GM19023 (cell line): ENCODE measurements around the gene UROC1.

Source experiments
- ATAC-seq: cut with Tn5 transposase; IDR thresholded peaks from one replicate; pipeline ENCODE4 v1.9.1; 2021; ENCODE audit warnings: mild to moderate bottlenecking, moderate library complexity; ENCODE audit not compliant: unreplicated experiment

Gene UROC1

DNA sequence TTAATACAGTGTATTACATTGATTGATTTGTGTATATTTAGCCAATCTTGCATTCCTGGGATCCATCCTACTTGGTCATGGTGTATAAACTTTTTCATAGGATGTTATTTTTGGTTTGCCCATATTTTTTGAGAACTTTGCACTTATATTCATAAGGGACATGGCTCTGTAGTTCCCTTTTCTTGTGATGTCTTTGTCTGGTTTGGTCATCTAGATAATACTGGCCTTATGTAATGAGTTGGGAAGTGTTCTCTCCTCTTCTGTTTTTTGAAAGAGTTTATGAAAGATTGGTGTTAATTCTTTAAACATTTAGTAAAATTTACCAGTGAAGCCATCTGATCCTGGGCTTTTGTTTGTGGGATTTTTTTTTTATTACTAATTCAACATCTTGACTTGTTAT lies 15.9 kb upstream of the UROC1 start:
- ATAC-seq = no peak

DNA sequence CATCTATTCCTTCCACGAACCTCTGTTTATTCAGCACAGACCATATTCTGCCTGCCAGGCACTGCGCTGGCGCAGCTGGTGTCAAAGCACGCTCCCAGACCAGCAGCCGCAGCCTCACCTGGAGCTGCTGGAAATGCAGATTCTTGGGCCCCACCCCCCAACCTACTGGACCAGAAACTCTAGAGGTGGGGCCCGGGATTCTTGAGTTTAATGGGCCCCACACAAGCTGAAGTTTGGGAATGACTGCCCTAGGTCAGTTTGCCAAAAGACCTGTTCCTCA lies 13.4 kb upstream of the UROC1 start:
- ATAC-seq = no peak

DNA sequence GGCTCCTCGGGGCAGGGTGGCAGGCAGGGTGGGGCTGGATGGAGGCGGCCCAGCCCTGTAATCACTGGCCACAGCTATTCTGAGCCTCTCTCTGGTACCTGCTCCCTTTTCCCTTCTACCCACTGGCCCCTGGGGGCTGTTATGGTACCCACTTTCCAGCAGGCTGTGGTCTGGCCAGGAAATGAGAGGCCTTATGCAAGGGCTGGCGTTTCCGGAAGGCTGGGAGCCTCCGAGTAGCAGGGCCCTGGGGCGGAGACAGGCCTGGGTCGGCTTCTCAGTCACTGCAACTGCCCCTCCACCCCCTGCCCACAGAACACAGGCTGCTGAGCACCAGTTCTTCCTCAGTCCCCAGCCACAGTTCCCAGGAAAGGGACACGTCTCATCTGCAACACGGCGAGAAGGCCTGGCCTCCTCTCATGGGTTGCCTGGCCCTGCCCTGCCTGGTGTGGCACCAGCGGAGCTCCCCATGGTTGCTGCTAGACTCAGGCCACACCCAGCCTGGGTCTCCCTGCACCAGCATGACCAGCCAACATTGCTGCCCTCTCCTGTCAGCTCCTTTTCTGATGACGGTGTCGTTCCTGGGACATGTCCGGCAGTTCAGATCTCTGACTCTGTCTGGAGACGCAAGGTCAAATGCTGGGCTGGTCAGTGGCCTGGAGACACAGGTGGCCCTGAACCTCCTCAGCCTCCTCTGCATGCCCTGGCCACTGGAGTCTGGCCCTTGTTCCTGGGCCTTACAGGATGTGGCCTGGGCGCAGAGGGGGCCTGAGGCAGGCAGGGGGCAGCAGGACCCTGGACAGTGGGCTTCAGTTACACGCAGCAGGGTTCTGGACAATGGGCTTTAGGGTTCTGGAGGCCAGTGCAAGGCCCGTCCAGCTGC lies 12.8 kb upstream of the UROC1 start:
- ATAC-seq = no peak

DNA sequence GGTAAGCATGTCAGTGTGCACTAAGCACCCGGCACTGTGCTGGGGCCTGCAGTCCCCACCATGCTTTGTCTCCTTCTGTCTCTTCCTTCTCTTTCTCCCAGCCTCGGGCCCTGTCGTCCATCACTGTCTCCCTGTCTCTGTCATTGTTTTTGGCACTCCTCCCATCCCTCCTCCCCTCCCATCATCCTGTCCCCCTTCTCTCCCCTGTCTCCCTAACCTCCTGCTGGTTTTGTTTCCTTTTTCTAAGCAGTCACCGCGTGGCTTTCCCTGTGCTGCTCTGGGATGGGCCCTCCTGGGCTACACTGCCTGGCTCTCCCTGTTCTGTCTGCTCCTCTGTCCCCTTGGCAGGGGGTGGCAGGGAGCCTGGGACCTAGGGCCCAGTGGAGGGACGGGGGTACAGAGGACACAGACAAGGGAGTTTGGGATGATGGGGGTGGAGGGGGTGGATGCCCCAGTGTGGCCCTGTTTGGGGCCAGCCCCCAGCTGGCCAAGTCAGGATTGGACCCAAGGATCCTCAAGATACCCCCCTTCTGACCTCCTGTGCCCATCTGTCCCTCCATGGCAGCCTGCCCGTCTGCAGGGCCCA lies 12.1 kb upstream of the UROC1 start:
- no peak for ATAC-seq

DNA sequence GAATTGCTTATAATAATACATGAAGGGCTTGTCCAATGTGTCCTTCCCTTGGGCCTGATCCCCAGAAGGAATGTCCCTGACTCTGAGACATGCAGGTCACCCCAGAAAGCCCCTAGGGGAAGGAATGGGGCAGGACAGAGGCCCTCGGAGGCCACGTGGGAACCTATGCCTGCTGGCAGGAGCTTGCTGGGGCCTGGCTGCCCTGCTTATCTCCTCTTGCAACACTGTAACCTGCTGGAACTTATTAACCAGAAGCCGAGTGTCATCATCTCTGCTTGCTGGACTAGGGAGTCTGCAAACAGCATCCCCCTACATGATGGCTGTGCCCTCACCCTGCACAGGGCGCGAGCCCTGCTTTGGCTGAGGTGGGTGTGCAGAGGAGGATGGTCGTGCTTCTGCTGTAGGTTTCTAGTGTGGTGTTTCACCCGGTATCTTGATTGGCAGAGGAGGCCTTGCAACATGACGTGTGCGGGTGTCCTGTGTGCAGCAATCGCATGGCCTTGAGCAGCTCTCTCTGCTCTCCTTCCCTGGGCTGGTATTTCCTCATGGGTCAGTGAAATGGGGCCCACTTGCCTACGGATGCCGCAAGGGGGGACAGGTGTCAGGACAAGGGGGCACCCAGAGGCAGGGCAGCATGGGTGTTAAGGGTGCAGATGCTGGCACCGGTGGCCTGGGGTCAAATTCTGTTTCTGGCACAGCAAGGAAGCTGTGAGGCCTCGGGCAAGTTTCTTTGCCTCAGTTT lies 11.4 kb upstream of the UROC1 start:
- no peak for ATAC-seq

DNA sequence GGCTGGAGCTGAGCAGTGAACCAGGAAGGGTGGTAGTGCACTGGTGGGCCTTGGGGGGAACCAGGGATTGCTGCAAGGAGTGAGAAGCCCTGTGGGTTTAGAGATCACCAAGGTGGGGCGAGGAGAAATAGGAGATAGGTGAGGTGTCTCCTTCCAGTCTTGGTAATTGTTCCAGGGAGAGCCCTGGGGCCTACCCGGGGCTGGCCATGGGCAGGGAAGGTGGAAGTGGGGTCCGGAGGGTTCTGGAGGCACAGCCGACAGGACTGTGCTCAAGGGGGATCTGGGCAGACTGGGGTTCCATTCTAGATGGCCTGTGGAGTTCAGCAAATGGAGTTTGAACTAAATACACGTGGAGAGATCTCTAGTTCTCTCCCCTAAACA lies 10.8 kb upstream of the UROC1 start:
- no peak for ATAC-seq

DNA sequence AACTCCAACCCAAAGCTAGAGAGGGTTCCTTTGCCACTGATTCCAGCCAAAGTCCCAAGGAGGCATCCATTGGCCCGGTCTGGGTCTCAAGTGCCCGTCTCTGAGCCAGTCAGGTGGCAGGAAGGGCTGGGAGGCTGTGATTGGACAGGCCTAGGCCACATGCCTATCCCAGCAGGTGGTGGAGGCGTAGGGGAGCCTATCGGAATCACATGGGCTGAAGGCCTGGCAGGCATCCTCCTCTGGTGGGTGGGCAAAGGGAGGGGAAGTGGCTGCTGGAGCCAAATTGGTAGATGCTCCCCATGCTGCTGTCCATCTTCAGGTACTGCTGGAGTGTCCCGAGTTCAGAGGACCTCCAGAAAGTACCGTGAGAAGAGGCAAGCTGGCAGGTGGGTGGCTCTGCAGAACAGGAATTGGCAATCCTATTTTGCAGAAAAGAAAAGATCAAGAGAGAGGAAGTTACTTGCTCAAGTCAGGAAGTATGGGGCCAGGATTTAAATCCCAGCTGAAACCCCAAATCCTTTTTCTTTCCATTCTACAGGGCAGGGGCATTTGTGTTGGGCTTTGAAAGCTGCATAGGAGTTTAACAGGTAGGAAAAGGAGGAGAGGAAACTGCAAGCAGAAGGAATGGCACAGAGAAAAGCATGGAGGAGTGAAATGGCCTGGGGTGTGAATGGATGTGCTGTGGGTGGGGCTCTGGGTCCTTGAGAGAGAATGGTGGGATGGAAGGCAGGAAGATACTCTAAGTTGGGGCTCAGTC lies 10.1 kb upstream of the UROC1 start:
- ATAC-seq = no peak

DNA sequence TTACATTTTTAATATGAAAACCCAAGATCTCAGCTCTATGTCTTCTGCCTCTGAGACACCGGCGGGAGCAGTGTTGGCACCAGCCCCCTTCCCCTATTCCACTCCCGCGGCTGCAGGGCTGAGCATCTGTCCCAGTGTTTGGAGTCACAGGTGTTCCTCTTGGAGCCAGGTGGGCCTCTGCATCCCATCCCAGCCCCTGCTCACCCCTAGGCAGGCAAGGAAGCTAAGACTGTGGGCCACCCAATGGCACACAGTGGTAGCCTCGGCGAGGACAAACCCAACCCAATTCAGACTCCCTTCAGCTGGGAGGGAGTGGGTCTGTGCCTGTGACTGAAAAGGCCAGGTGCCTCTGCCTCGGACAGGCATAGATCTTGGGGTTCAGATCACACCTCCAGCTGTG lies 9.4 kb upstream of the UROC1 start:
- ATAC-seq = no peak

DNA sequence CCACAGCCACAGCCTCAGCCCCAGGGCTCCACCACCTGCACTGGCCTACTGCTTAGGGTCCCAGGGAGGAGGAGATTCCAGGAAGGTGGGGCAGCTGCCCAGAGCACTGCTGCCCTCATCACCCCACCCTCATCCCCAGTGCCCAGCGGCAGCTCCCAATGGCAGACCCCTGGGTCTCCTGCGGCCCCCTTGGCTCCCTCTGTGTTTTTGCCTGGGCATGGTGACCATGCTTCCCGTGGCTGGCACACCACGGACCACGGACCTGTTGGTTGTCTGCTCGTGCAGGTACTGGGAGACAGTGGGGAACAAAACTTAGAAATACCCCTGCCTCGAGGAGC lies 9.1 kb upstream of the UROC1 start:
- ATAC-seq = no peak

DNA sequence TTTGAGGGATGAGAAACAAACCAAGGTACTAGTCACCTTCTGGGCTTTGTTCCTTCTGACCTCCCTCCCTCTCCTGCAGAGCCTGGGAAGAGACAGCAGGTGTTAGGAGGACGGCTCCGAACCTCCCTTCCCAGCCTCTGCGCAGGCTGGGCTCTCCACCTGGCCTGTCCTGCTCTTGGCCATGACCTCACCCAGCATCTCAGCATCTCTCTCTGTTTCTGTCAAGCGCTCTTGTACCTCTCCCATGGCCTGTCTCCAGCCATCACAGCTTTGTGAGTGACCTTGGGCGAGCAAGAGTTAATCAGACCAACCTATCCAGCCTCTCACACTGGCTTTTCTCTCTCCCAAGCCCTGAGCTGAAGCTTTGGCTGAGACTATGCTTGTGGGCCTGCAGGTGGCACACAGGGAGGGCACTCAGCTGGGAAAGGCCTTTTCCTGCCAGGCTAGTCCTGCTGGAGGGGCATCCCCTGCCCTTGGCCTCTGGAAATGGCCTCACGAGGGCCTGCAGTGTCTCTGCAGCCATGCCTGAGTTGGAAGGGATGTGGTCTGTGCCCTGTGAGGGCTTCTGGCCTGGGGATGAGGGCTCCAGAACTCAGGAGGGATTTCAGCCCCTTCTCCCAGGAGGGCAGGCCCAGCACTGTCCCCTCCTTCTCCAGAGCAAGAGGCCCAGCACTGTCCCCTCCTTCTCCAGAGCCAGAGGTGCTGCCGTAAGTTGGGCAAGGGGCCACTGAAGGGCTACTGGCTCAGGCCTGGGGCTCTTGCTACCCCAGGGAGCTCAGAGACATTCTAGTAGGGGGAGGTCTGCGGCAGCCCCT lies 8.5 kb upstream of the UROC1 start:
- ATAC-seq = no peak

DNA sequence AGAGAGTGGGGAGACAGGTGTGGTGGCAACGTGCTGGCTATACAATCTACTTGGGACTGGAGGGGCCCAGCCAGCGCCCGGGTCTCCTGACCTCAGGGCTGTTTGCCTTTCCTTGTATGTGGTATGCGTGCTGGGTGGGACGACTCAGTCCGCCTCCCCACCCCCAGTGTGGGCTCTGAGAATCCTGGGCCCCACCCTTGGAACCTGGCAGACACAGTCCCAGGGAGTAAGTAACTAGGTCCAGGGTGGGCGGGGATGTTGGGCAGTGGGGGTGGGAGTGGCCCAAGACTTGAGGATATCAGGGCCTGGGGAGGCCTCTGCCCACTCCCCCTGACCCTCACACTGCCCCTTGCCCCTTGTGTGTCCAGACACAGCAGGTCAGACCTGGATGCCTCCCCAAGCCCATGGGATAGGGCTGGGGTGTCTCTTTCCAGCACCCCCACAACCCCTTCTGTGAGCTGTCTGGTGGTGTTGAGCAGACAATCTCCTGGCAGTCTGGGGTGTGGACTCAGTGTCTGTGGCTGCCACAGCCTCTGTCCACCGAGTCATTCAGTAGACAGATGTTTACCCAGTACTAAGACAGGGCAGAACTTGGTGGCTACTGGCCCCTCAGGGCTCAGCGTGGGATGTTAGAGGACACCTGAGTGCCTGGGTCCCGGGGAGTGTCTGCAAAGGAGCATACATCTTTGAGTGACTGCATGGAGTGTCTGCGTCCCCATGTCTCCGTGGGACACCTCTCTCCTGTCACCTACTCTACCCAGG lies 7.7 kb upstream of the UROC1 start:
- ATAC-seq = no peak

DNA sequence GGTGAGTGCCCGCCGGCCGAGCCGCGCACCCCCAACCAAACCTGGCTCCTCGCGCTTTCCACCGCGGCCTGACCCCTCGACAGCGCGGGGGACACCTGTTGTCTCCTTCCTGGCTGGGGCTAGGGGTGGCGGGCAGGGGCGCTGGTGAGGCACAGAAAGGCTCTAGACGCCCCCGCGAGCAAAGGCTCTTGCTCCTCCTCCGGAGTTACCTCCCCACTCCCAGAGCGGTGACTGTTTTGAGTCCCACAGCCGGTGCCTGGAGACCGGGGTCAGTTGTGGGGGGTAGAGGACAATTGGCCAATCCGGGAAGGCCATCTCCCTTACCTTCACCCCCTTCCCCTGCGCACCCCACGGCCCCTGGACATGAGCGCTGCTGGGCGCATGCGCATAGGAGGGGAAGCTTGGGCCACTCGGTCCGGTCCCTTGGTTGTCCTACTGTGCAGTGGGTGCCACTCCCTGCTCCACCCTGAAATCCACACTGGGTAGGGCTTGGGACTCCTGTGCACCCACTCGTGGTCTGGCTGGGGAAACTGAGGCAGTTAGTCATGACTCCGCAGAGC lies 6.9 kb upstream of the UROC1 start:
- ATAC-seq = no peak

DNA sequence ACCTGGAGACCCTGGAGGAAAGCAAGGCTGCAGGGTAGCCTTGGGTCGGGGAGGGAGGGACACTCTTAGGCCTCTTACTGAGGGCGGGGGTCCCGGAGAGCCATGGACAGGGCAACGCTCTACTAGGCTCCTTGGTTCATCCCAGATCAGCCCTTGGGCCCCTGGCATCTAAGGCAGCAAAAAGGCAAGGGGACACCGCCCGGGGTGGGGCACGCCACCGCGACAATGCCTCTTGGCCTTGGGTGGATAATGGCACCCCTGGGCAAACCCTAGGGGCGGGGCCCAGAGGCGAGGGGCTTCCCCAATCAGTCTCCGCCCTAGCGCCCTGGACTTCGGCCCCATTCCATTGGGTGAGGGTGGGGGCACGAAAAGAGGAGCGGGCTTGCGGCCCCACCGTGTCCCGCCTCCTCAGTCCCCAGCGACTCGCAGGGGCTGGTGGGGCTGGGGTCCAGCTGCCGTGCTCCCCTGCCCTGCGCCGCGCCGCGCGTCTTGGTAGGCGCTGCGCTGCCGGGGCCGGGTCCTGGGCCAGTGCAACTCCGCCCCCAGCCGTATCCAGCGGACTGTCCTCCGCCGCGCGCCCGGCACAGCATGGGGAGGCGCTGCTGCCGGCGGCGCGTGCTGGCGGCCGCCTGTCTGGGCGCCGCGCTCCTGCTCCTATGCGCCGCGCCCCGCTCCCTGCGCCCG lies 6.3 kb upstream of the UROC1 start, which contains the start of gene CHST13:
Gene CHST13, plus strand, starts transcription at position 411 of the 684 bp plus-strand sequence. Its CDS starts 178 bp downstream, at position 589.
- no peak for ATAC-seq

DNA sequence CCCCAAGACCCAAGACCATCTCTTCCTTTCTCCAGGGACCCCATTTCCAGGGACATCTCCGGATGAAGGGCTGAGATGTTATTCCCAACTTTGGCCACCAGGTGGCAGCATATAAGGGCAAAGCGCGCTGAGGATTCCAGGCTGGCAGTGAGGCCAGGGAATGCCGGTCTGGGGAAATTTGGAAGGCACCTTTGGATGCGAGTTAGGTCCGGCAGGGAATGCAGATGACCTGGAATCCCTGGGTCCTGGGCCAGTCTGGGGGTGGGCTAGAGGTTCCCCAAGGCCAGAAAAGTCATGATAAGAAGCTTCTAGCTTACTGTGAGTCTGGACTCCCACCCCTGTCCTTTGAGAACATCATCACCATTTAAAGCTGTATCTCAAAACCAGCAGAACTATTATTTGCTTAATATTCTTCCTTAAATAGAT lies 4.8 kb upstream of the UROC1 start:
- no peak for ATAC-seq

DNA sequence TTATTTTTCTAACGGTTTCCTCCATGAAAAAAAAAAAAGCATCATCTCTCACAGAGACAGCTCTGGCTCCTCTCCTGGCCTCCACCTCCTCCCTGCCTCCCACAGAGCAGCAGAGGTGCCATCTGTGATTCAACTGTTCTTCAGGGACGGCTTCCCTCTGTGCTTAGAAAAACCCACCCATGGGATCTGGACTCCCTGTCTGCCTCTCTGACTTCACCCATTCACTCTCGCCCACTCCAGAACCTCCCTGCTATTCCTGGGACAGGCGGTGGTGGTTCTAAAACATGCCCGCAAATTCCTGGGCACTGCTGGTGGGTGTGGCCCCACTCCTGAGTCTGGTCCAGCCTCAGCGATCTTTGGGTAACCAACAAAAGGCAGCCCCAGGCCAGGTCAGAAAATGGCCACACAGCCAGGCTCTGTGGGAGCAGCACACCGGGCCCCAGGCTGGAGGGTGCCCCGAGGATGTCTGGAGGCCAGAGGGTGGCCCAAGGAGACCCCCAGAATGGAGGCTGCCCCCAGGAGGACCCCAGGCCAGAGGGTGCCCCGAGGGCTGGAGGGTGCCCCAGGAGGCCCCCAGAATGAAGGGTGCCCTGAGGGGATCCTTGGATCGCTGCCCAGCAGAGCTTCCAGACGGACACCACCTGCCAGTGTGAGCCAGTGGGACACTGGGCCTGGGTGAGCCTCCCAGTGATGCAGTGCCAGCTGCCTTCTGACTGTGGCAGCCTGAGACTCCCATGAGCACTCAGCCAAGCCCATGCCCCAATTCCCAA lies 3.7 kb upstream of the UROC1 start:
- no peak for ATAC-seq

DNA sequence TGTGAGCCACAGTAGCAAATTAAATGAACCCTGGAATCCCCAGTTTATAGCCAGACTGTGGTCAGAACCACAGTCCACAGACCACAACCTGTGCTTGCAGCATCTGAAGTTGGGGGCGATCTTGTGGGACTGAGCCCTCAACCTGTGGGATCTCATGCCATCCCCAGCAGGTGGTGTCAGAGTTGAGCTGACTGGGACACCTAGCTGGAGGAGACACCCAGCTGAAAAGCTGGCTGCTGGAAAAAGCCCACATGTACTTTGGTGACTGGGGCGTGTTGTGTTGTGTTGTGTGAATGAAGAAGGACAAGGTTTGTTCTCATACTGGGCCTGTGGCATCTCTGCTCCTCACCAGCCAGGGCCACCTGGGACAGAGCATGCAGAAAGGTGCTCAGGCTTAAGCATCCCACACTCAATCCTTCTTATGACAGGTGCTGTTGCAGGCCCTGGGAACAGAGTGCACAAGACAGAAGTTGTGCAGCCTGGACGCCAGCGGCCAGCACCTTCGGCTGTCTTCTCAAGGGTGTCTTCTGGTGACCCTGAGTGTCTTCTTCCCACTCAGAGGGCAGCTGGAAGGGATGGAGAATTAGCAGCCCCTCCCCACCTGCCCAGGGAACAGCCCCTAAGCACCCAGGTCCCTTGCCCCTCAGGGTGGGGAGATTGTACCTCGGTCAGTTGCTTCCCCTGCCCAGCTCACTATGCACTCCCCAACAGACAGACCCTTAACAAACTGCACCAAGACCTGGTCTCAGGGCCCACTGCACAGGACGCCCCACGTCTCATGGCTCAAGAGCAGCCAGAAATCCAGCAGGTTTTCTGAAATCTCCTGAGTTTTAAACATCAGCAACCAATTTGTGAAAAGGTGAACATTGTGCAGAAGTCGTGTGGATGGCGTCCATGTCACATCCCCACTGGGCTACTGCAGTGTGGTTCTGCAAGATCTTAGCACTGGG lies 2.2 kb upstream of the UROC1 start:
- ATAC-seq = no peak

DNA sequence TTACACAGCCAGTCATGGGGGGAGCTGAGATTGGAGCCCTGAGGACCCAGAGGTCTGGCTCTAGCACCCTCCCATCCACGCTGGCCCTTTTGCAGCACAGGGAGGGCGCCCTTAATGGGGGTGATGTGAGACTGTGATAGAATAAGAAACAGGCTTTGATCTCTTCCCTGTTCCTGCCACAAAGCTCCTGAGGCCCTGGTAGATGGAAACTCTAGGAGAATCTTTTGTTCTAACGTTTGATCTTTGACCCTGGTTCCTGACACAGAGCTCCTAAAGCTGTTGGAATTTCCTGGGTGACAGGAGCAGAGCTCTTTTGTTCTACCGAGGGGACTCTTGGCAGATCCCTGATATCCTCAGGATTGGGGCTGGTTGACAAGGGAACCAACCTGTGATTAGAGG lies 1.2 kb upstream of the UROC1 start:
- ATAC-seq = no peak
